ENCODE measurements around the gene DNAJC17.

Gene DNAJC17

DNA sequence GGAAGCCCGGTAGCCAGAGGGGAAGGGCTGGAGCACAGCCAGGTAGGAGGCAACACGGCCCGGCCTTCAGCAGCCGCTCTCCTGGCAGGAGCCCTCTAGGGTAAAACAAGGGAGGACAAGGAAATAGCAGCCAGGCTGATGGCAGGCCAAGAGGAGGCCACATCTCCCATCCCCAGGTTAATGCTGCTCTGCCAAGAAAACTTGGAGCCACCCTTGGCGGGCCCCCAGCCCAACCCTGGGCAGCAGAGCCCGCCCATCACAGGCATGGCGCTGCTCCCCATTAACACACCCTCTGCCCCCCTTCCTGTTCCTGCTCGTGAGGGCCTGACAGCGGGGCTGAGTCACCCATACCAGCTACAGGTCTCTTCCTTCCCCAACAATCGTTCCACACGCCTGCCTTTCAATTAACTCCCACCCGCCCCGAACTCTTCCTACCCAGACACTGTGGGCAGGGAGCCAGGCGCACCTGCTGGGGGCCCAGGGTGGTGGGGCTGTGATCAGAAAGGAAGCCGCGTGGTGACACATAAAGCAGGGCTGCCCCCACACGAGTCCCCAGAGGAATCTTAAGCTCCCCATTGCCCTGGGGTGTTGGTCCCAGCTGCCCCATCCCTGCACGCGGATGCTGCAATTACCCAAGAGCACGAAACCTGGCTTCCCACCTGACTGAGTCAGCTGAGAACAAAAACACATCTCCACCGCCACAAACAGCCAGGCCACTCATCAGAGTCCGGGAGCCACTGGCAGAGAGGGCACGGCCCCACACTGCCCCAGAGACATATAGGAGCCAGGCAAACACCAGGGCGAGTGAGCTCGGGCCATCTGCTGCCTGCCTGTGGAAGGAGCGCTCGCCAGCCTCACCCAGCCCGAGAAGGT is 37.8 kb downstream of the DNAJC17 start, which contains the start of gene C15orf62:
Gene C15orf62, plus strand, starts transcription at position 707 of the 873 bp plus-strand sequence. CDS start 516 bp downstream, outside the sequence.
- no peaks in the 10 kb centered on the region for H3K9me3 ChIP-seq
- peak within 1 kb of the TSS; percentile 95 for H3K27ac ChIP-seq
- peak within 1 kb of the TSS; percentile 80 for H3K9ac ChIP-seq
- TF ChIP-seq Cebpa-rat (IDR thresholded peaks at IDR 0.05), result peak; percentile 75; the same call in 1 of the 2 replicates
- H3K4me3 ChIP-seq, result peak within 1 kb of the TSS; percentile 59
- H3K4me1 ChIP-seq, result peaks cover 90% of the 10 kb centered on the region
- peaks cover under 1% of the 10 kb centered on the region; the same call in 1 of the 2 replicates for H3K27me3 ChIP-seq
- H4K20me1 ChIP-seq, result peaks cover 67% of the 10 kb centered on the region; the same call in 1 of the 2 replicates
- peak within 1 kb of the TSS; percentile 99 for H3K4me2 ChIP-seq
- H3K36me3 ChIP-seq, result peaks cover 27% of the 10 kb centered on the region

DNA sequence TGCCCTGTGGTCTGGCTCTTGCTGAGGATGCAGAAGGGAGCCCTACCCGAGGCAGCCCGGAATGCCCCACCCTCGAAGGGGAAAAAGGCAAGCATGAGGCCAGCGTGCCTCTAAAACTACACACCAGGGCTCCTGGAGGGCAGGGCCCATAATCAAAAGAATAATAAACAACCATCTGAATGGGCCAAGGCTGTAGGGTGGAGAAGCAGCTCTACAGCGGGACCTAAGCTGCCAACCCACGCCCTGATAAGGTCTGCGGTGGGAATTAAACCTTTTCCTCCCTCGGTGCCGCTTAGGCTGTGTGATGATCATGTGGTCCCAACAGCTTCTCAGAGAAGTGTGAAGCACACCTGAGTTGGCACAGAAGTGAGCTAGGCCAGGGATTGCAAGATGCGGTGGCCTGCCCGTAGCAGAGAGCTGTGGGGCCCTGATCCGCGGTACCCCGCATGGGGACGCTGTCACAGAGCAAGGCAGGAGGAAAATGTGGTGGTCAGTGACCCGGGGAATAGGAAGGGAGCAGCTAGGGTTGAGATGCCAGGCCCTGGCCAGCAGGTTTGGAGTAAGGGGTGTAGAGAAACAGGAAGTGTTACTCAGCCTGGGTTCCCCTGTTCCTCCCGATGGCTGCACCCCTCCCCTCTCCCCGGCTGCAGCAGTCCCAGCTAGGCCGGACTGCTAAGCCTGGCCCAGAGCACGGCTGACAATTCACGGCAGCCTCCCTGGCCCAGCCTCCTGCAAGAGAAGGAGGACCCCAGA is 38.6 kb downstream of the DNAJC17 start:
- Histone ChIP-seq H4K20me1 (peaks cover 67% of the 10 kb centered on the region; the same call in 1 of the 2 replicates), H3K9me3 (no peaks in the 10 kb centered on the region), H3K9ac (peak overlapping the region; percentile 80), H3K36me3 (peaks cover 19% of the 10 kb centered on the region), H3K27ac (peak overlapping the region; percentile 95), H3K4me3 (peak overlapping the region; percentile 59), H3K27me3 (peaks cover 7% of the 10 kb centered on the region; the same call in 1 of the 2 replicates), H3K4me2 (peak overlapping the region; percentile 99), H3K4me1 (peaks cover 97% of the 10 kb centered on the region)
- TF ChIP-seq Cebpa-rat (IDR thresholded peaks at IDR 0.05), result no peak

DNA sequence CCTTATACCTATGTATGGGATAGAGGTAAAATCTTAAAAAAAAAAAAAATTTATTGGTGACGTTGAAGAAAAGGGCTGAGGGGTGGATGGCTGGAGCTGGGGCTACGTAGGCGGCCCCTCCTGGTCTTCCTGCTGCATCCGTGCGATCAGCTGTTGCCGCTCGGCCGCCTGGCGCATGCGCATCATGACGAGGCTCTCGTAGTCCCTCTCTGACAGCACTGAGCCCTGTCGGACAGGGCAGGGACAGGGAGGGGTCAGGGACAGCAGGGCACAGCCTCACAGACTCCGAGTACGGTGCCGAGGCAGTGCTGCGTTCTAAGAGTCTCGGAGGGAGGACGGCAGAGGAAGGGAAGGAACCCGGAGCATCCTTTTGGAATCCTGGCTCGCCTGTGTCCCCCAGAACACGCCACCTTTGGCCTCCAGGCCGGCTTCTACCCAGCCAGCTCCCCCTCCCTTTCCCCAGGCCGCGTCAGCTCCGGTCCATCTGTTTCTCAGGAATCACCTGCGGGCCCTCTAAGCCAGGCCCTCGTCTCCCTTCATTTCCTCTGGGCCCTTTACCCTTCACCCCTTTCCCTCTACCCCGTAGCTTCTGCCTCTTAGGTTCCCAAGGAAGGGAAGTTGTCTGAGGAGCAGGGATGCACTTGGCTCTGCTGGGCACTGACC is 39.3 kb downstream of the DNAJC17 start:
- Histone ChIP-seq H4K20me1 (peaks cover 67% of the 10 kb centered on the region; the same call in 1 of the 2 replicates), H3K4me3 (peak overlapping the region; percentile 59), H3K4me1 (peaks cover 99% of the 10 kb centered on the region), H3K27ac (peak overlapping the region; percentile 95), H3K4me2 (peak overlapping the region; percentile 99), H3K9me3 (no peaks in the 10 kb centered on the region), H3K9ac (peak overlapping the region; percentile 80; the same call in 1 of the 2 replicates), H3K27me3 (peaks cover 7% of the 10 kb centered on the region; the same call in 1 of the 2 replicates), H3K36me3 (peaks cover 12% of the 10 kb centered on the region; the same call in 1 of the 2 replicates)
- no peak for TF ChIP-seq Cebpa-rat (IDR thresholded peaks at IDR 0.05)

DNA sequence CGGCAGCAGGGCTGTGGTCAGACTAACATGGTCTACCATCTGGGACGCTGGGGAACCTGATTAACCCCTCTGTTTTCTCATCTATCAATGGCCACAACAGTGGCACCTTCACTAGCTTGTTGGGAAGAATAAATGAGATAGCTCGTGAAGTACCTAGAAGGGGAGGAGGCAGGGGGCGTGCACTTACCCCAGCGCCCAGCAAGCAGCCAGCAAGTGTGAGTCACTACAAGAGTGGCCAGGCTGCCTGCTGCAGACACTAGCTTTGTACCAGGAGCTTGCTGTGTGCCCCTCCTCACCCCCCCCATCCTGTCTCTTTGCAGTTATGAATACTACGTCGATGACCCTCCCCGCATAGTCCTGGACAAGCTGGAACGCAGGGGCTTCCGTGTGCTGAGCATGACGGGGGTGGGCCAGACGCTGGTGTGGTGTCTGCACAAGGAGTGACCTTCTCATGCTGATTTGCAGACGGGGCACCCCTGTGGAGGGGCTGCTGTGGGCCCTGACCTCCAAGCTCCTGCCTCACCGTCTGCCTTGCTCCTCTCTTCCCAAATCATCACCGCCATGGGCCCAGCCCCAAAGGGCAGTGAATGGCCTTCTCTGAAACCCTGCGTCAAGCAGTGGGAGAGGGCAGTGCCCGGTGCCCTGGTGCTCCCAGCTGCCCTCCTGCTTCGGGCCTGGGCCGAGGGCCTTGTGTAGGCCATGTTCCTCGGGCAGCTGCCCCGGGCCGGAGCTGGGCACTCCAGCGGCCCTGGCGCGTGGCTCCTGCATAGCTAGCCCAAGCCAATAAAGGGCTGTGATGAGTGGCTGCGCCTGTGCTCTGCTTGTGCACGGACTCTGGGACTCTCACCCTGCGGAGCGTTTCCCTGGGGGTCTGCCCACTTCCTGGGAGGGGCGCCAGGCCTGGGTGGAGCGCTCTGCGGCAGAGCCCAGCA is 40.1 kb downstream of the DNAJC17 start:
- H3K27ac ChIP-seq, result peak overlapping the region; percentile 95
- peak overlapping the region; percentile 59 for H3K4me3 ChIP-seq
- peak overlapping the region; percentile 80; the same call in 1 of the 2 replicates for H3K9ac ChIP-seq
- H3K4me2 ChIP-seq, result peak overlapping the region; percentile 99
- H3K4me1 ChIP-seq, result peaks cover 96% of the 10 kb centered on the region
- peaks cover 7% of the 10 kb centered on the region; the same call in 1 of the 2 replicates for H3K27me3 ChIP-seq
- H4K20me1 ChIP-seq, result peaks cover 61% of the 10 kb centered on the region; the same call in 1 of the 2 replicates
- TF ChIP-seq Cebpa-rat (IDR thresholded peaks at IDR 0.05), result no peak
- H3K9me3 ChIP-seq, result no peaks in the 10 kb centered on the region
- 0 out of 2 replicates have a peak, but pooled peaks cover 11% of the 10 kb centered on the region for H3K36me3 ChIP-seq

DNA sequence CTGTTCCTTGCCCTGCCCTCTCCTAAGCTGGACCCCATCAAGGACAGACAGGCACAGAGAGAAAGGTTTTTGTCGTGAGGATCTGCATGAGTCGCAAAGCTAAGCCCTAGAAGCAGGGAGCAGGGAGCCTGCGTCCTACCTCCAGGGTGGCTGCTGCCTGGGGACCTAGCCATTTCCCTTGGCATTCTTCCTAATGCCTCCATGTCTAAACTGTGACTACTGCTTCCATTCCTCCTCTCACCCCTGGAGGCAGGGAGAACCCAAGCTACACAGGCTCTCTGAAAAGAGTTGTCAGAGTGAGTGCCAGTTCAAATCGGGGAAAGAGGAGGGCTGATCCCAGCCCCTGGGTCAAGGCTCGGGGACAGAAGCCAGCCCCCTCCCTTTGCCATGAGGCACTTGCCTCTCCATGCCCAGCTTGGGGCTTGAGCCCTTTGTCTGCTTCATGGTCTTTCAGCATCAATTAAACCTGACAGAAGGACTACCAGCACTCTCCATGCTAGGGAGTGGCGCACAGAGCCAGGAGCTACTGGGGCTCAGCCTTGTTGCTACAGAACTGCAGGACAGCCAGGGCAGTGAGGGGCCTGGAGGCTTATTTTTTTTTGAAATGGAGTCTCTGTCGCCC is 41.0 kb downstream of the DNAJC17 start:
- Histone ChIP-seq H4K20me1 (peaks cover 53% of the 10 kb centered on the region; the same call in 1 of the 2 replicates), H3K4me1 (peaks cover 88% of the 10 kb centered on the region), H3K9me3 (no peaks in the 10 kb centered on the region), H3K4me2 (peak overlapping the region; percentile 99), H3K4me3 (no peak overlapping the region), H3K27ac (peak overlapping the region; percentile 20; the same call in 1 of the 2 replicates), H3K9ac (0 out of 2 replicates have a peak overlapping the region, but pooled peaks have one; percentile 80), H3K27me3 (peaks cover 7% of the 10 kb centered on the region; the same call in 1 of the 2 replicates), H3K36me3 (0 out of 2 replicates have a peak, but pooled peaks cover 11% of the 10 kb centered on the region)
- TF ChIP-seq Cebpa-rat (IDR thresholded peaks at IDR 0.05), result no peak

DNA sequence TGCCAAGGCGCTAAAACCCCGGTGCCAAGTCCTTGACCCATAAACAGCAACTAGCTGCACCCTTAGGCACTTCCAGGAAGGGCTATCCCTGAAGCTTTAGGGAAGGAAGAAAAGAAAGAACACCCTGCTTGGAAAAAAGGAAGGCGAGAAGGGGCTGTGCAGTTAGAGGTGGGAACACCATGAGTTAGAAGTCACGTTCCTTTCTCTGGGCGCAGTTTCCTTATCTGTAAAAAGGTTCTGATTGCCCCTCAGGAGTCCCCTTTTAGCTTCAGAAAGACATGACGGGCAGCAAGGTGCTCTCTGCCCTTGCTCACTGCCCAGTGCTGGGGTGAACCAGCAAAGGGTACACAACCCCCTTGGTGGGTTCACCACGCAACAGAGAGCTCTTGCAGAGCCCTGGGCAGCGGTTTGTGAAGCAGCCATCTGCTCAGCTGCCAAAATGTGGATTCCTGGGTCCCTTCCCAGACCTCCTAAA is 42.6 kb downstream of the DNAJC17 start:
- Histone ChIP-seq H3K4me1 (peaks cover 81% of the 10 kb centered on the region), H3K9me3 (no peaks in the 10 kb centered on the region), H3K4me2 (peak overlapping the region; percentile 99), H3K4me3 (peak overlapping the region; percentile 78), H3K9ac (peak overlapping the region; percentile 77), H3K27me3 (peaks cover 7% of the 10 kb centered on the region; the same call in 1 of the 2 replicates), H3K36me3 (0 out of 2 replicates have a peak, but pooled peaks cover 11% of the 10 kb centered on the region), H4K20me1 (peaks cover 36% of the 10 kb centered on the region; the same call in 1 of the 2 replicates), H3K27ac (peak overlapping the region; percentile 83)
- TF ChIP-seq Cebpa-rat (IDR thresholded peaks at IDR 0.05), result no peak

DNA sequence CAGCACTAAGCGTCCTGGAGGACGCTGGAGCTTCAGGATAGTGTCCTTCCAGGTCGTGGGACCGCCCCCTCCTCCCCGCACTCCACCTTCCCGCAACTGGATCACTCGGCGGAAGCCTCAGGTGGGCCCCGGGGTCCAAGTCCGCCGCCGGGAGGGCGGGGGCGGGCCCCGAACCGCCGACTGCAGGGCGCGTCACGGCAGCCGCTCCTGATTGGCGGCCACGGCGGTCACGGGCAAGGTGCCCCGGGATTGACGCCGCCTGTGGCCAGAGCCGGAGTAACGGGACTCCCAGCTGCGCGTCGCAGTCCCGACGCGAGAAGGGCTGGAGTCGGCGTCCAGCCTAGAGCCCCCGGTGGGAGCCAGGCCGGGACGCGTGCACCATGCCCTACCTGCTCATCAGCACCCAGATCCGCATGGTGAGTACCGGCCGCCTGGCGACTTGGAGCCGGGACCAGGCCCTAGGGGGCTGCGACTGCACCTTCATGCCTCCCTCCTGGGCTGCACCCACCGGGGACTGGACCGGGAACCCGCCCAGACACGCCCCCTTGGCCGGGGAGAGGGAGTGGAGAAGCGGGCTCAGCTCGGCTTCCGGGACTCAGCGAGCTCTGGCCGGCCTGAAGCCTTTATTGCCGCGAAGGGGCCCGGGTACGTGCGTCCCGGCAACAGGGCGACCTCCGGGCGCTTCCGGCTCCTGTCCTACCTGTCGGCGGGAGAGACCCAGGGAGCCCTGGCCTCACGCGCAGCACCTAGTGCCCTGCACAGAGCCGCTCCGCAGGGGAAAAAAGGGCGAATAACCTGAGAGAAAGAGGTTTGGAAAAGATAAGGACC is 43.3 kb downstream of the DNAJC17 start, which contains the start of gene GCHFR:
Gene GCHFR, plus strand, starts transcription at position 268 of the 828 bp plus-strand sequence. Its CDS starts 113 bp downstream, at position 381.
- H3K4me2 ChIP-seq, result peak within 1 kb of the TSS; percentile 99
- H3K9me3 ChIP-seq, result no peaks in the 10 kb centered on the region
- H3K36me3 ChIP-seq, result 0 out of 2 replicates have a peak, but pooled peaks cover 11% of the 10 kb centered on the region
- H3K4me3 ChIP-seq, result peak within 1 kb of the TSS; percentile 78
- peaks cover 75% of the 10 kb centered on the region for H3K4me1 ChIP-seq
- H3K9ac ChIP-seq, result peak within 1 kb of the TSS; percentile 77
- no peak for TF ChIP-seq Cebpa-rat (IDR thresholded peaks at IDR 0.05)
- H3K27me3 ChIP-seq, result peaks cover 7% of the 10 kb centered on the region; the same call in 1 of the 2 replicates
- peak within 1 kb of the TSS; percentile 83 for H3K27ac ChIP-seq
- peaks cover 30% of the 10 kb centered on the region; the same call in 1 of the 2 replicates for H4K20me1 ChIP-seq
